HL-60 (cell line): ENCODE measurements around the gene DLX5.

ENCODE experiments used
- DNase-seq, 2 experiments: peaks; one replicate each; pipeline ENCODE4 v3.0.0-alpha.2; 2010 to 2020; ENCODE audit warnings: low read depth in 1 of 2, low spot score in 1 of 2
- H3K27ac ChIP-seq: fragments of 250-450 bp; sonication (Bioruptor Pico); replicated peaks from 2 replicates; pipeline ENCODE4 v1.5.1; 2020; ENCODE audit warnings: mild to moderate bottlenecking, moderate library complexity
- H3K27me3 ChIP-seq: fragments of 250-450 bp; sonication (Bioruptor Pico); 2 replicates; pipeline ENCODE4 v1.5.1; 2021; ENCODE audit warnings: mild to moderate bottlenecking, moderate library complexity; ENCODE audit not compliant: insufficient read depth, poor library complexity, severe bottlenecking
- H3K4me3 ChIP-seq: replicated peaks from 2 replicates; pipeline ENCODE4 v1.5.1; 2011; ENCODE audit warnings: mild to moderate bottlenecking, control low read depth, low read length; ENCODE audit not compliant: insufficient read depth
- GABPA ChIP-seq: IDR thresholded peaks from 2 replicates; pipeline ENCODE4 v1.6.1; 2012; ENCODE audit warnings: low read depth
- POLR2AphosphoS5 ChIP-seq: IDR thresholded peaks from 2 replicates; pipeline ENCODE4 v1.6.1; 2012; ENCODE audit warnings: low read depth
- SPI1 ChIP-seq: IDR thresholded peaks from 2 replicates; pipeline ENCODE4 v1.6.1; 2012; ENCODE audit warnings: low read depth, mild to moderate bottlenecking, borderline replicate concordance
- TF ChIP-seq, protein P1 (sequence below): IDR thresholded peaks from 2 replicates; pipeline ENCODE4 v1.6.1; 2012; ENCODE audit warnings: low read depth; ENCODE audit not compliant: insufficient replicate concordance
- TF ChIP-seq, protein P2 (sequence below): IDR thresholded peaks from one replicate; pipeline ENCODE4 v1.5.1; 2011; ENCODE audit warnings: low read length, control low read depth, inconsistent platforms; ENCODE audit not compliant: insufficient read depth

Gene DLX5

DNA sequence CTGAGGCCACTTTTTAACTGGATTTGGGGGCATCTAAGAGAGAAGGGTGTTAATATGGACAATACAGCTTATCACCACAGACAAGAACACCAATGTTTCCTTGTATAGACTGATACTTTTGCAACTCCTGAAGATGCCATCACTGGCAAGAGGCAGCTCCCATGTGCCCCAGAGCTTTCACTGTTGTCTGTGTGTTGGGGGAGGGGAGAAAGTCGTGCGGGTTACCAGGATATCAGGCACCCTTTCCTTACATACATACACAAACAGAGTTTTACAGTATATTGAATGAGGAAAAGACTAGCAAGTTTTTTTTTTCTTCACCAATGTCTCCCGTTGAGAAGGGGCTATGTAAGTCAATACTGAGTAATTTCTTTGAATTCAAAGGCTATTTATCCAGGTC is 23.4 kb downstream of the DLX5 start:
- no peak overlapping the region for H3K4me3 ChIP-seq
- TF ChIP-seq, protein P1, sequence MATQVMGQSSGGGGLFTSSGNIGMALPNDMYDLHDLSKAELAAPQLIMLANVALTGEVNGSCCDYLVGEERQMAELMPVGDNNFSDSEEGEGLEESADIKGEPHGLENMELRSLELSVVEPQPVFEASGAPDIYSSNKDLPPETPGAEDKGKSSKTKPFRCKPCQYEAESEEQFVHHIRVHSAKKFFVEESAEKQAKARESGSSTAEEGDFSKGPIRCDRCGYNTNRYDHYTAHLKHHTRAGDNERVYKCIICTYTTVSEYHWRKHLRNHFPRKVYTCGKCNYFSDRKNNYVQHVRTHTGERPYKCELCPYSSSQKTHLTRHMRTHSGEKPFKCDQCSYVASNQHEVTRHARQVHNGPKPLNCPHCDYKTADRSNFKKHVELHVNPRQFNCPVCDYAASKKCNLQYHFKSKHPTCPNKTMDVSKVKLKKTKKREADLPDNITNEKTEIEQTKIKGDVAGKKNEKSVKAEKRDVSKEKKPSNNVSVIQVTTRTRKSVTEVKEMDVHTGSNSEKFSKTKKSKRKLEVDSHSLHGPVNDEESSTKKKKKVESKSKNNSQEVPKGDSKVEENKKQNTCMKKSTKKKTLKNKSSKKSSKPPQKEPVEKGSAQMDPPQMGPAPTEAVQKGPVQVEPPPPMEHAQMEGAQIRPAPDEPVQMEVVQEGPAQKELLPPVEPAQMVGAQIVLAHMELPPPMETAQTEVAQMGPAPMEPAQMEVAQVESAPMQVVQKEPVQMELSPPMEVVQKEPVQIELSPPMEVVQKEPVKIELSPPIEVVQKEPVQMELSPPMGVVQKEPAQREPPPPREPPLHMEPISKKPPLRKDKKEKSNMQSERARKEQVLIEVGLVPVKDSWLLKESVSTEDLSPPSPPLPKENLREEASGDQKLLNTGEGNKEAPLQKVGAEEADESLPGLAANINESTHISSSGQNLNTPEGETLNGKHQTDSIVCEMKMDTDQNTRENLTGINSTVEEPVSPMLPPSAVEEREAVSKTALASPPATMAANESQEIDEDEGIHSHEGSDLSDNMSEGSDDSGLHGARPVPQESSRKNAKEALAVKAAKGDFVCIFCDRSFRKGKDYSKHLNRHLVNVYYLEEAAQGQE, result no peak
- TF ChIP-seq SPI1 (no peak), POLR2AphosphoS5 (no peak), GABPA (no peak)
- TF ChIP-seq, protein P2, sequence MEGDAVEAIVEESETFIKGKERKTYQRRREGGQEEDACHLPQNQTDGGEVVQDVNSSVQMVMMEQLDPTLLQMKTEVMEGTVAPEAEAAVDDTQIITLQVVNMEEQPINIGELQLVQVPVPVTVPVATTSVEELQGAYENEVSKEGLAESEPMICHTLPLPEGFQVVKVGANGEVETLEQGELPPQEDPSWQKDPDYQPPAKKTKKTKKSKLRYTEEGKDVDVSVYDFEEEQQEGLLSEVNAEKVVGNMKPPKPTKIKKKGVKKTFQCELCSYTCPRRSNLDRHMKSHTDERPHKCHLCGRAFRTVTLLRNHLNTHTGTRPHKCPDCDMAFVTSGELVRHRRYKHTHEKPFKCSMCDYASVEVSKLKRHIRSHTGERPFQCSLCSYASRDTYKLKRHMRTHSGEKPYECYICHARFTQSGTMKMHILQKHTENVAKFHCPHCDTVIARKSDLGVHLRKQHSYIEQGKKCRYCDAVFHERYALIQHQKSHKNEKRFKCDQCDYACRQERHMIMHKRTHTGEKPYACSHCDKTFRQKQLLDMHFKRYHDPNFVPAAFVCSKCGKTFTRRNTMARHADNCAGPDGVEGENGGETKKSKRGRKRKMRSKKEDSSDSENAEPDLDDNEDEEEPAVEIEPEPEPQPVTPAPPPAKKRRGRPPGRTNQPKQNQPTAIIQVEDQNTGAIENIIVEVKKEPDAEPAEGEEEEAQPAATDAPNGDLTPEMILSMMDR, result no peak
- no peak overlapping the region for H3K27ac ChIP-seq
- no peak for DNase-seq
- peaks cover 70% of the 10 kb centered on the region for H3K27me3 ChIP-seq

DNA sequence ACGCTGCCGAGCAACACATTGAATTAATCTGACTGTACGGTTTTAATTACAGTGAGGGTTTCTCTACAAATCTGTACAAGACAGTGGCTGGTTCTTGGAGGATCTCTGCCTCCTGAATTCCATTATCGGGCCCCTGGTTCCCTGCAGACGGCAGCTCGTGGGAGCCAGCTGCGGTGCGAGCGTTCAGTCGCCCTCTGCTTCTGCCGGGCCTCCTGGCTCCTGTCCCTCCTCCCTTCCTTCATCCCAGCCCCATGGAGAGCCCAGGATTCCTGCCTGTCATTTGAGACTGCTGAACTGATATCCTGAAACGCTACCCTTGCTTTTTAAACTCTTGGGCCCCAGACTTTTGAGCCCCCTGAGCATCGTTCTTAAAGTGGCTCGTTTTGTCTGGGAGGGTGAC is 25.9 kb downstream of the DLX5 start:
- Histone ChIP-seq H3K4me3 (no peak overlapping the region), H3K27me3 (peaks cover 61% of the 10 kb centered on the region), H3K27ac (no peak overlapping the region)
- no peak for DNase-seq
- no peak for TF ChIP-seq SPI1
- no peak for TF ChIP-seq POLR2AphosphoS5
- TF ChIP-seq, protein P1, result no peak
- TF ChIP-seq, protein P2, result no peak
- TF ChIP-seq GABPA, result no peak

DNA sequence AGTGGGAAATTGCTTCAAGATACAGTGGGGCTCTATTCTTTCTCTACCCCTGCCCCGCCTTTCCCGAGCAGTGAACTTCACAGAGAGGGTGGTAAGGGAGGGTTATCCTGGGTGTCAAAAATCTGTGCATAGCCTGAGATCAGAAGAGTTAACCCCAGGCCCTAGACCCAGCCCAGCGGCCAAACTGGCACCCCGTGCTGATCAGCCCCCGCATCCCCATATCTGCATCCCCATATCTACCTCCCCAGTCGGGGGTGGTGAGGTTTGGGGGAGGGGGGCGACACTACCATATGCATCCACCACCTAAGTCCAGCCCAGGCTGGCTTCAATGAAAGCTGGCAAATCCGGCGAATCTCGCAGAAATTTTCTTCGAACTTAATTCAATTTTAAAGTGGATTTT is 26.3 kb downstream of the DLX5 start:
- no peak overlapping the region for H3K4me3 ChIP-seq
- peaks cover 60% of the 10 kb centered on the region for H3K27me3 ChIP-seq
- H3K27ac ChIP-seq, result no peak overlapping the region
- no peak for TF ChIP-seq SPI1
- no peak for TF ChIP-seq POLR2AphosphoS5
- TF ChIP-seq, protein P2, result no peak
- TF ChIP-seq, protein P1, result no peak
- no peak for TF ChIP-seq GABPA
- DNase-seq, result no peak
